GM21360 (cell line): Measurements from ENCODE around the gene ODR4.
A peak's percentile ranks its signal among the peaks of the same experiment; 100 is the strongest.
"Not testable (repeated sequence)": the region's sequence is repeated elsewhere in the genome, so short reads cannot be mapped to it uniquely, and the experiment has no call there.

Experiments used
- ATAC-seq: cut with Tn5 transposase; IDR thresholded peaks from one replicate; pipeline ENCODE4 v1.9.1; 2021; ENCODE audit warnings: mild to moderate bottlenecking, moderate library complexity; ENCODE audit not compliant: unreplicated experiment

ODR4 gene

DNA sequence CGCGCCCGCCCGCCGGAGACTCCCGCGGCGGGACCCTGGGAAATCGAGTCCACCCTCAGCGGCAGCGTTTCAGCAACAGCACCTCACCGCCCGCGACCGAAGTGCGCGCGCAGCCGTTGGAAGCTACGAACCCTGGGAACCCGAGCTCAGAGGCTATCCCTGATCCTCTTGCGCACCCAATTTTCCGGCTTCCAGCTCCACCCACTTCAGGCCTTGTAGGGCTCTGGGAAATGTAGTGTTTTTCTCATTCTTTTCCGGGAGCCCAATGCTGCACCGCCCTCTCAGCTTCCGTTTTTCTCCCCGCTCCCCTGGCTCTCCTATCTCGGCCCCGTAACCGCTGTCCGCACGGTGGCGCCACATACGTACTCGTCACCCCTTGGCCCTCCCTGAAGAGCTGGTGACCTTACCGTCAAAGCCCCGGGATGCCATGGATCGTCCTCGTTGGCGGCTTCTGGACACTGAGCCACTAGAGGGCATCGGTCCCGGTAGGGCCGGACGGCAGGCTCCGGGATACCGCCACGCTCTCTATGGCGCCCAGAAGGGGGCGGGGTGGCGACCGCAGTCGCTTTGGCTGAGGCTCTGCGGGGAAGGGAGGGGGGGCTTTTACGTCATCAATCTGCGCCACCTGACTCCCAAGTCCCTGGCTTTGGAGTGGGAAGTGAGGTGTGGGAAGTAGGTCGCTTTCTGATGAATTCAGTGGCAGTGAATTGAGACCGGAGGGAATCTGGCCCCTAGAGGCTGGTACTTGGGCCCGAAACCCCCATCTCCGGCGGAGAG lies at the start of gene ODR4, which contains the start of gene TPR:
ODR4 (plus strand) TSS at position 687 of the 777 bp plus-strand sequence. CDS start 3,948 bp downstream, outside the sequence.
TPR (minus strand) TSS at position 102 of the 777 bp plus-strand sequence. CDS start 225 bp downstream, outside the sequence.
- peak; percentile 87 for ATAC-seq

DNA sequence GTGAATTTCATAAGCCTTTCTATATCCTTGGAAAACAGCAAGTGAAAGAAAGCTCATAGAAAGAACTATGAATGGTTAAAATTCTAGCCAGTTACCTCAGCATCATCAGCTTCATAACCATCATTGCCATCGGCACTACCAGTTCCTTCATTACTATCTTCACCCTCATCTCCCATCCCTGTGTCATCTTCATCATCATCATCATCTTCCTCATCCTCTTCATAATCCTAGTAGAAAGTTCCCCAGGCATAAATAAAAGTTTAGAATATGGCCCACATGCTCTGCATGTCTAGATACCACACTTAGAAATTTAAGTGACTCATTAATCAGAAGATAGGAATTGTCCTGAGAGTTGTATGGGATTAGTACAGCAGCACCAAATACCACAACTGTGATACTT lies 49.6 kb upstream of the ODR4 start:
- no peak for ATAC-seq

DNA sequence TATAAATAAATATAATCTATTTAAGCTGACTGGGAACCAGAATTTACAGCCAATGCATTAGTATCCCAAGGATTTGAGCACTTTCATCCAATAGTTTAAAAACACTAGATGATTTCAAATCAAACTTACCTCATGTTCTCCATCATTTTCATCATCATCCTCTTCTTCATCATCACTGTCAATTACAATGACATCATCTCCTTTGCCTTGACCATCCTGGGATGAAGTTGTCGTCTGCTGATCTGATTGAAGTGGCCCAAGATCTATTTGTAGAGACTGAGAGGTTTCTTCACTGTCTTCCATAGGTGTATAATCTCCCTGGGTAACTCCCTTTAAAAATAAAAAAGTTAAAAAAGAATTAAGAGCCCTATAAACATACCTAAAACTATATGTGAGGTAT lies 48.3 kb upstream of the ODR4 start:
- no peak for ATAC-seq

DNA sequence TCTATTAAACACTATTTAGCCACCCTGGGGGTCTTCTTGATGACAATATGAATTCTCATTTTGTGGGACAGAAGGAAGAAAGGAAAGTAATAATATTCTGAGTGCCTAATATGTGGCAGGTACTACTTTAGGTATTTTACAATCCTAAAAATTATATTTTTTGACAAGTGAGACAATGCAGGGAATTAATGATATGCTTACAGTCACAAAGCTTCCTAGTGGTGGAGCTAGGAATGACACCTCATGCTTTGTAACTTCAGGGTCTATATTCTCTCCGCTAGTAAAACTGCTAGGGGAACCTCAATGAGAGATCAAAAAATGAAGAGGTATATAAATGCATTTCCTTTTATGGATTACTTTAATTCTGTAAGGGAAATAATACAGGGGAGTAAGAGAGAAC lies 44.9 kb upstream of the ODR4 start:
- no peak for ATAC-seq

DNA sequence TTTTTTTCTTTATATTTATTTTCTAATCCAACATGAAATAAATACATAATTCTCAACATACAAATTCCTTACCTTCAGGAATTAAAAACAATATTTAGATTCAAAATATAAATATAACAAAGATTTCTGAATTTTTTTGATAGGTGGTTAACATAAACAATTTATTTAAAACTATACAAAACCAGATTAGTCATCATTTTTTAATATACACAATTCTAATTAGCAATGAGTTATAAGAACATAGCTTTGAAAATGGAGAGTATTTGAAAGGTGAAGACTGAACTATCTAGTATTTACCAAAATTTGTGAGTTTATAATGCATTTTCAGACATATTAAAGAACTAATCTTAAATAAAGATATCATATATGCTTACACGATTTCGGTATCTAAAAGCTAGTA lies 38.1 kb upstream of the ODR4 start:
- ATAC-seq = no peak

DNA sequence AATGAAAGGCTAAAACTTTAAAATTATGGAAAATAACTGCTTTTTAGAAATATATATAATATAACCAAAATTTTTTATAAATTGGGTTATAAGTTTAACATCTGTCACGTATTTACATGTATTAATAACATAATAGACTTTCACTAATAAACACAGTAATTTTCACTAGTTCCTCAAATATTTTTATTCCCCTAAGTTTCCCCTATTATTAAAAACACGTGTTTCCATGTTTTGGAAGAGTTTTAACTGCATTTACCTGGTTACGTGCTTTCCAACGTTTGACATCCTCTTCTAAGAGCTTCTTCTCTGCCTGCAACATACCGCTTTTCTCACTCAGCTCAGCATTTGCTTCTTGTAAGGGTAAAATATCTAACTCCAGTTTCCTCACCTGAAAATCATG lies 34.9 kb upstream of the ODR4 start:
- no peak for ATAC-seq

DNA sequence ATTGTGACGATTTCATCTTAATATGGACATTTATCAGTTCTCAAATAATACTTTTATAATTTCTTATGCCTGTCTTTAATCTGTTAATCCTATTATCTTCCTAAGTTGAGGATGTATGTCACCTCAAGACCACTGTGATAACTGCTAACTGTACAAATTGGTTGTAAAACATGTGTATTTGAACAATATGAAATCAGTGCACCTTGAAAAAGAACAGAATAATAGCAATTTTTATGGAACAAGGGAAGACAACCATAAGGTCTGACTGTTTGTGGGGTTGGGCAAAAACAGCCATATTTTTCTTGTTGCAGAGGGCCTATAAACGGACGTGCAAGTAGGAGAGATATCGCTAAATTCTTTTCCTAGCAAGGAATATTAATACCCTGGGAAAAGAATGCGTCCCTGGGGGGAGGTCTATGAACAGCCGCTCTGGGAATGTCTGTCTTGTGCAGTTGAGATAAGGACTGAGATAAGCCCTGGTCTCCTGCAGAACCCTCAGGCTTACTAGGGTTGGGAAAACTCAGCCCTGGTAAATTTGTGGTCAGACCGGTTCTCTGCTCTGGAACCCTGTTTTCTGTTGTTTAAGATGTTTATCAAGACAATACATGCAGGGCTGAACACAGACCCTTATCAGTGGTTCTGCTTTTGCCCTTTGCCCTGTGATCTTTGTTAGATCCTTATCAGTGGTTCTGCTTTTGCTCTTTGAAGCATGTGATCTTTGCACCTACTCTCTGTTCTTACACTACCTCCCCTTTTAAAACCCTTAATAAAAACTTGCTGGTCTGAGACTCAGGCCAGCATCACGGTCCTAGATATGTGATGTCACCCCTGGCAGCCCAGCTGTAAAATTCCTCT lies 27.6 kb upstream of the ODR4 start:
- ATAC-seq = not testable (repeated sequence)

DNA sequence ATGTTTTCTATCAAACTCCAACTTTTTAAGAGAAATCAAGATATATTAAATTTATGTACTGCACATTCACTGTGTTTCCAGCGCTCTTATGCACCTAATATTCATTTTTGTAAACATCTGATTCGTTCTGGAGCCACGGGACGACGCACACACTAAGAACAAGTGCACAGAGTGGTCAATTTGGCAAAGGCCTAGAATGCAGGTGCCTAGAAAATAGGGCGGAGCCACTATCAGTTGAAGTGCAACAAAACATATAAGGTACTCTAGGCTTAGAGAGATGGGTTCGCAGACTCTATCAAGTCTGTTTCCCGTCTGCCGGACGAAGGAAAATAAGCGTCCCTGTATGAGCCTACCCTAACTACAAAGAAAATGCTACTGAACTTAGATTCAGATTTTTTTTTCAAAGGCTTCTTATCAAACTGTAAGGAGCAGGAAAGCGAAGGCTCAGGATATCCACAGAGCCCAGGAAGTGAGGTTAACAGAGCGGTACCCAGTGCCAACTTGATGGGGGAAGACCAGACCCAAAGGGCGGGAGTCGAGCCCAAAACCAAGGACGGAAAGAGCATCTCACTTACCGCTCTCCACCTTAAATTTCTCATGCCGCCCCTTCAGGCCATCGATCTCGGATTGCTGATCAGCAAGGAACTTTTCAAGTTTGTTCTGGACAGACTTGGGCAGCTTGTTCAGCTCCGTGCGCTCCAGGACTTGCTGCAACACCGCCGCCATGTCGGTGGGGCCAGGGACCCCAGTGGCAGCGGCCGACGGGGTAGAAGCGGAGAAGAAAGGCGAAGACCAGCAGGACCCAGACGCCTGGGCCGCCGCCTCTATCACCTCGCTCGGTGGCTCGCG lies 1.1 kb upstream of the ODR4 start:
- ATAC-seq = peak; percentile 33

DNA sequence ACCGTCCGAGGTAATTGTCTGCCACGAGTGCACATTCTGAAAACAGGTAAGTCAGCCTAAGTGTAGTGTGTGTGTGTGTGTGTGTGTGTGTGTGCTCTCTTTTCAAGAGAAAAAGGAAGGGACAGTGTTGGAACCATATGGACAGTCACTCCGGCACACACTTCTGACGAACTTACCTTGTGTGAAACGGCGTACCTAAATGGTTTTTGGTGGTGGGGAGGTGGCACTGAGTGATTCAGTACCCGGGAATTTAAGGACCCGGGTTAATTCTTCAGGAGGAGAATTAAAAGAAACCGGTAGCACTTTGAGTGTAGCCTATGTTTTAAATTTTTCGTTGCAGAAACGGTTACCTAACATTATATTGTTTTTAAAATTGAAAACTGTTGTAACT lies 286 bp downstream of the ODR4 start:
- no peak for ATAC-seq

DNA sequence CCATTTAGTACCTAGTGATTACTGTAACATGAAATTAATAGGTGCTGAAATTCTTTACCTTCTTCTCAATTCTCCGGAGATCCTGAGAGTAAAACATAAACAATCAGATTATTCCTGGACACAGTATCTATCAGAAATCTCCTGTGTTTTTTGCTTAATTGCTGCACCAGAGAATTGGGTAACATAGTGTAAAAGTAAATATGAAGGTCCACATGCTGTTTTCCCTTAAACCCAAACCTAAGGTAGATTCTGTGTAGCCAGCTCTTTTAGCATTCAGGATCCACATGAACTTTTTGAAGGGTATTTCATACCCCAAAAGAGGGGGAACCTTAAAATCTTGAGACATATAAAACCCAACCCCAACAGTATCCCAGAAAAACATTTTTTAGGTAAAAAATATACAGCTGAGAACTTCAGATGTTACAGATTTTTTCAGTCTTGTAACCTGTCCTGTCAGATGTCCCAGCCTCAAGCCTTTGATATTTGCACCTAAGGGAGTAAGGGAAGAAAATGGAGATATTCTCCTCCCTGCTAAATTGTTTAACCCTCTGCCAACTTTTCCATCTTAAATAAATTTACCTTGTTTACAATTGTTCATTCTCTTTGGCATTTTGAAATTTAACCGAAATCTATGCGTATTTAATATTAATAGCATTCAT lies 11.2 kb downstream of the ODR4 start:
- ATAC-seq = no peak

DNA sequence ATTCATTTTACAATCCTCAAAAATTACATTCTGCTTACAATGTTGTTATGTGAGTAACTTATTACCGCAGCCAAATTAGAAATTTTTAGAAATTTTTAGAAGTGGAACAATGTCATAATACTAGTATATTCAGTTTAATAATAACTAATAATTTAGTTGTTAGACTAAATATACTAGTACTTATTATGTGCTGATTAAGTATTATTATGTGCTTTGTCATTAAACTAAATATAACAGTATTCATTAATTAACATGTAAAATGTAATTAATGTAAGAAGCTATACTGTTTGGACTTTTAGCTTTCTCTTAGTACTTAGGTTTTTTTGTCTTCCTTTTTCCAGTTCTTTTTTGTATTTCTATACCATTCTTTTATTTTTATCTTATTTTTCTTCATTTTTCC lies 15.3 kb downstream of the ODR4 start:
- ATAC-seq = no peak

DNA sequence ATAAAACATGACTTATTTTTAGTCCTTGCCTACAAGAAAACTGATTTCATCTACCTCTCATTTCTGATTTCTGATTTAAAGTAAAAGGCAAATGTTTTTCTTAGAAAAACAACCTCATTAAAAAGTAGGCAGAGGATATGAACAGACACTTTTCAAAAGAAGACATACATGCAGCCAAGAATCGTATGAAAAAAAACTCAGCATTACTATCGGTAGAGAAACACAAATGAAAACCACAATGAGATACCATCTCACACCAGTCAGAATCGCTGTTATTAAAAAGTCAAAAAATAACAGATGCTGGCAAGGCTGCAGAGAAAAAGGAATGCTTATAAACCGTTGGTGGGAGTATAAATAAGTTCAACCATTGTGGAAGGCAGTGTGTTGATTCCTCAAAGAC lies 16.2 kb downstream of the ODR4 start:
- no peak for ATAC-seq

DNA sequence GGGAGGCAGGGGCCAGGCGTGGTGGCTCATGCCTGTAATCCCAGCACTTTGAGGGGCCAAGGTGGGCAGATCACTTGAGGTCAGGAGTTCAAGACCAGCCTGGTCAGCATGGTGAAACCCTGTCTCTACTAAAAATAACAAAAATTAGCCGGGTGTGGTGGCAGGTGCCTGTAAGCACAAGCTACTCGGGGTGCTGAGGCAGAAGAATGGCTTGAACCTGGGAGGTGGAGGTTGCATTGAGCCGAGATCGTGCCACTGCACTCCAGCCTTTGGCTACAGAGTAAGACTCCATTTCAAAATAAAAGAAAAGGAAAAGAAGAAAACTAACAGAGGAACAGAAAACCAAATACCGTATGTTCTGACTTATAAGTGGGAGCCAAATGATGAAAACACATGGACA lies 17.1 kb downstream of the ODR4 start:
- ATAC-seq = not testable (repeated sequence)

DNA sequence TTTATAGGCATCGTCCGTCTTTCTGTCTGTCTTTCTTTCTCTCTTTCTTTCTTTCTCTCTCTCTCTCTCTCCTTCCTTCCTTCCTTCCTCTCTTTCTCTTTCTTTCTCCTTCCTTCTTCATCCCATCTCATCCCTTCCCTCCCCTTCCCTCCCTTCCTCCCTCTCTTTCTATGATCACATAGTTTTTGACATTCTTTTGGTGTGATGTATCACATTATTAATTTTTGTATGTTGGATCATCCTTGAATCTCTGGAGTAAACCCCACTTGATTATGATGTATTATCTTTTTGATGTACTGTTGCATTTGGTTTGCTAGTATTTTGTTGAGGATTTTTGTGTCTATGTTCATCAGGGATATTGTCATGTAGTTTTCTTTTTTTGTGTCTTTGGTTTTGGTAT lies 25.8 kb downstream of the ODR4 start:
- not testable (repeated sequence) for ATAC-seq

DNA sequence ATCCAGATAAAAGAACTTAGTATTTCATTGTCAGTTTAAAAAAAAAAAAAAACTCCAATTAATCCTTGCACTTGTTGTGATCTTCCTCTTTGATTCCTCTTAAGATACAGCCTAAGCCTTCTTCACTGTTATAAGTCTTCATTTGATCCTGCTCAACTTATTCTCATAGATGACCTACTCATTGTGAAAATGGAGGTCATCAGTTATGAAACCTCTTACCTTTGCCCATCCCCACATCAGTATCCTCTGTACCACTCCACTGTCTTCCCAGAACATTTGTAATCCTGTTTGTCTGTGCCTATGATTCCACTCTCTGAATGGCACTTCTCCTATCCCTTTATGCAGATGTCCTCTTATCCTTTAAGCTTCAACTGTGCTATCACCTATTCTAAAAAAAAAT lies 28.0 kb downstream of the ODR4 start:
- ATAC-seq = no peak

DNA sequence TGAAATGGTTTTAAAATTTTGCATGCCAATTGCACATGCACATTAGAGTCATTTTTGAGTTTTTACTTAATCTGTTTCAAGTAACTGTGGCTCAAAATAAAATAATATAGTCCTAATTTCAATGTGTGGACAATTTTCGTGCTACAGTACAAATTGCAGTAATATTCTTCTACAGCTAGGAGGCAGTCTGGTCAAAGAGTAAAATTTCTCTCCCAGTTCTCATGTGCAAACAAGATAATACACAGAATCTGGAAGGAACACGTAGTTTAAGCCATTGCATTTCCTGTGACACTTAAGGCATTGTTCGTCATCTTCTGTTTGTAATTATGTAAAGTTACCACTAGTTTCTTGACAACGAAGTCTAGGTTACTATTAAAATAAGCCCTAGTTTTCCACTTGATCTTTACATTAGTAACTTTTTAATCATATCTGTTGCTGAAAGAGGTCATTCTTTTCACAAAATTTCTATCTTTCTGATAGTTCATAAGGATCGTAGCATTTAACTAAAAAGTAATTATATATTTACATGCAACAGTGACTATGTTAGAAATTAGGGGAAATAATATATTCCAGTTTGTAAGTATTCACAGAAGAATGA lies 28.9 kb downstream of the ODR4 start:
- peak; percentile 56 for ATAC-seq

DNA sequence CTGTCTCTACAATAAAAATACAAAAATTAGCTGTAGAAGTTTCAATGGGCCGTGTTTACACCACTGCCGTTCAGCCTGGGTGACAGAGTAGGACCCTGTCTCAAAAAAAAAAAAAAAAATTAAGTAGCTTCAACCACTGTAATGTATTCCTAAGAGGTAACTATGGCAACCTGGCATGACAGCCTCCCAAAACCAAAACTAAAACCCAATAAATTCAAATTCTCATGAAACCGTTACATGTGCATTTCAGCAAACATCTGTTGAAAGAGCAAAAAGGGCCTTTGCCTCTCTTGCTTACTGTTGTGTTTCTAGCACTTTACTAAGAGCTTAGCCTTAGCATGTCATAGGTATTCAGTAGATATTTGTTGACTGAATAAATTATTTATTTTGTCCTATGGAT lies 33.5 kb downstream of the ODR4 start:
- ATAC-seq = no peak

DNA sequence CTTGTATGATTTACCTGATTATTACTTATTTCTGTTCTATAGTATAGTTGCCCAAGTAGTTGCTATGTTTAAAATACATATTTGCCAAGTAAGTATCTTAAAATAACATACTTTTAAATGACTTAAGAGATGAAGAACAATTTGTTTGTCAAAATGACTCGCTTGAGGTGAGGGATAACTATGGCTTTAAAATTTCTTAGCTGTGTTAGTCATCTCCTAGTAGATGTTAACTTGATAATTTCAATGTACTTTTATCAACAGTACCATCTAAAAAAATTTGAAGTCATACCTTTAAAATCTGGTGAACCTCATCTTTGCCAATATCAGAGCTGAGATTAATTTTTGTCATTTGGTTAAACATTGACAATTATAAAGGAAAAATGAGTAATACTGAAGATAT lies 37.7 kb downstream of the ODR4 start:
- no peak for ATAC-seq

DNA sequence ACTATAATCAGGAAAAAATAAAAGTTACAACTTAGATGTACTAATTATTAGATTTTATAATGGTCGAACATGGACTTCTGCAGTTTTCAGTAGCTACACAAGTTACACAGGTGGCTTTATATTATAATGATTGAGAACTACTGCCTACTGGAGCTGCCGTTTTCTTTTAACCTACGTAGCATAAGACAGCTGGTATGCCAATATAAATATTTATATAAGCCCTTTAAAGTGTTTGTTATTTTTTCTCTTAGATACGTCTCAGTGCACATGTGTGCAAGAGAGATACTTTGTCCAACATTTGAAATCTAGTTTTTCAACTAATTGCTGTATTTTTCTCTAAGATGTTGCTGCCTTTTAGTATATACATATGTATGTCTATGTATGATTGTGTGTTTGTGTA lies 42.9 kb downstream of the ODR4 start:
- no peak for ATAC-seq

DNA sequence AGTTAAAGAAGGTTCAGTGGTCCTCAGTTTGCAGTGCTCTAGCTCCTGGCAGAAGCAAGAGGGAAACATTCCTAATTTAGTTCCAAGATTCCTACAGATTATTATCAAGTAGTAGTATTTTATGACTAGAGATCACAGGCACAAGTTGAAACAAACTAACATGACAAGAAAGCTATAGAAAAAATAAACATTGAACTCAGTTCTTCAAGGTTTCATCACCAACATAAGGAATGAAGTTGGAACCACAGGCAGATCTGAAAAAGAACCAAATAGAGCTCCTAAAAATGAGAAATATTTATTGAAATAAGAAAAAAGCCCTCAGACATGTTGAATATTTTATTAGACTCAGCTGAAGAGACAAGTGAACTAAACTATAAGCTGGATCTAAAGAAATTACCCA lies 44.7 kb downstream of the ODR4 start:
- ATAC-seq = no peak
